ENCODE data around the gene PCP2.

GRCh38 chr19:7614859-7615741 lies 18.4 kb downstream of the PCP2 start:
- TF ChIP-seq EZH2phosphoT487 (IDR thresholded peaks at IDR 0.05; ENCODE audit: borderline replicate concordance, low read length): no peak
- TF ChIP-seq CTCF (conservative IDR thresholded peaks at IDR 0.05; ENCODE audit: low read depth, low read length): no peak
- TF ChIP-seq EZH2 (IDR thresholded peaks at IDR 0.05; ENCODE audit: low read length, unreplicated experiment): no peak
